HG03520 (cell line): ENCODE measurements around the gene FAM114A1.
"Not testable (repeated sequence)": the region's sequence is repeated elsewhere in the genome, so short reads cannot be mapped to it uniquely, and the experiment has no call there.

Source experiments
- ATAC-seq: cut with Tn5 transposase; IDR thresholded peaks from one replicate; pipeline ENCODE4 v1.9.1; 2021; ENCODE audit warnings: mild to moderate bottlenecking, moderate library complexity; ENCODE audit not compliant: unreplicated experiment

Gene FAM114A1

GRCh38 chr4:38928974-38929373, 61.4 kb downstream of the FAM114A1 start:
- ATAC-seq, result no peak

GRCh38 chr4:38930204-38930603, 62.6 kb downstream of the FAM114A1 start:
- no peak for ATAC-seq

- no peak for ATAC-seq
Observed at GRCh38 chr4:38930707-38931106, 63.1 kb downstream of the FAM114A1 start.

- ATAC-seq, result no peak
Observed at GRCh38 chr4:38931125-38931524, 63.5 kb downstream of the FAM114A1 start.

- no peak for ATAC-seq
Observed at GRCh38 chr4:38935391-38936073, 67.9 kb downstream of the FAM114A1 start.

GRCh38 chr4:38939165-38939564, 71.6 kb downstream of the FAM114A1 start:
- peak; percentile 93 for ATAC-seq

- no peak for ATAC-seq
Observed at GRCh38 chr4:38940476-38940875, 72.9 kb downstream of the FAM114A1 start.

- ATAC-seq, result not testable (repeated sequence)
Observed at GRCh38 chr4:38941906-38942305, 74.3 kb downstream of the FAM114A1 start.

GRCh38 chr4:38943343-38943742, 75.7 kb downstream of the FAM114A1 start:
- ATAC-seq, result no peak

- no peak for ATAC-seq
Observed at GRCh38 chr4:38944440-38944839, 76.8 kb downstream of the FAM114A1 start.

- no peak for ATAC-seq
Observed at GRCh38 chr4:38946919-38947318, 79.3 kb downstream of the FAM114A1 start.

GRCh38 chr4:38948551-38948950, 80.9 kb downstream of the FAM114A1 start:
- ATAC-seq, result no peak

GRCh38 chr4:38949411-38950051, 81.9 kb downstream of the FAM114A1 start:
- no peak for ATAC-seq

- no peak for ATAC-seq
Observed at GRCh38 chr4:38950159-38950558, 82.6 kb downstream of the FAM114A1 start.

GRCh38 chr4:38950734-38951133, 83.1 kb downstream of the FAM114A1 start:
- no peak for ATAC-seq

- ATAC-seq, result no peak
Observed at GRCh38 chr4:38951598-38951997, 84.0 kb downstream of the FAM114A1 start.

- no peak for ATAC-seq
Observed at GRCh38 chr4:38952017-38952416, 84.4 kb downstream of the FAM114A1 start.

GRCh38 chr4:38954727-38955126, 87.1 kb downstream of the FAM114A1 start:
- no peak for ATAC-seq

GRCh38 chr4:38955957-38956356, 88.4 kb downstream of the FAM114A1 start:
- no peak for ATAC-seq

- ATAC-seq, result no peak
Observed at GRCh38 chr4:38957261-38957815, 89.7 kb downstream of the FAM114A1 start.

- ATAC-seq, result no peak
Observed at GRCh38 chr4:38957893-38958292, 90.3 kb downstream of the FAM114A1 start.

GRCh38 chr4:38958453-38959190, 91.0 kb downstream of the FAM114A1 start:
- ATAC-seq, result no peak
